Cardiac fibroblast (primary cell): ENCODE results near the gene BBS12.

Experiments used
- DNase-seq, 2 donors: peaks; one replicate each; pipeline versions ENCODE4 v3.0.0 to v3.0.0-alpha.2; 2010; ENCODE audit warnings: low read depth in 2 of 2
- H3K4me3 ChIP-seq, 2 donors: replicated peaks in 1 of 2; 1 replicate in 1 of 2; 2 replicates in 1 of 2; pipeline ENCODE4 v1.5.1; 2011; ENCODE audit warnings: low read depth in 2 of 2, low read length in 2 of 2, mild to moderate bottlenecking in 2 of 2, moderate library complexity in 1 of 2
- CTCF ChIP-seq: IDR thresholded peaks from one replicate; pipeline ENCODE4 v1.5.1; 2011; ENCODE audit warnings: low read depth, mild to moderate bottlenecking, low read length, inconsistent platforms

The BBS12 gene

GRCh38 chr4:122744229-122744628, 11.7 kb downstream of the BBS12 start:
- DNase-seq, result peak; percentile 84 to 90
- TF ChIP-seq CTCF, result no peak
- H3K4me3 ChIP-seq, result no peak overlapping the region

- H3K4me3 ChIP-seq, result no peak overlapping the region
- TF ChIP-seq CTCF, result no peak
- peak in 1 of 2 donors; percentile 60 for DNase-seq
Observed at GRCh38 chr4:122746485-122746965, 14.0 kb downstream of the BBS12 start.

GRCh38 chr4:122747068-122747467, 14.6 kb downstream of the BBS12 start:
- DNase-seq, result no peak
- TF ChIP-seq CTCF, result no peak

GRCh38 chr4:122747883-122748282, 15.4 kb downstream of the BBS12 start:
- TF ChIP-seq CTCF, result no peak
- no peak overlapping the region for H3K4me3 ChIP-seq
- DNase-seq, result peak; percentile 65 to 82

More at GRCh38 chr4:122747068-122747467, 14.6 kb downstream of the BBS12 start:
- H3K4me3 ChIP-seq, result no peak overlapping the region

GRCh38 chr4:122749704-122750454, 17.4 kb downstream of the BBS12 start:
- no peak for DNase-seq
- H3K4me3 ChIP-seq, result no peak overlapping the region
- no peak for TF ChIP-seq CTCF

GRCh38 chr4:122755675-122756074, 23.2 kb downstream of the BBS12 start:
- TF ChIP-seq CTCF, result no peak
- no peak for DNase-seq
- no peak overlapping the region for H3K4me3 ChIP-seq
